IMR-90 (cell line): Measurements from ENCODE around the gene CTAGE9. TPM values are rescaled to one million over a fixed set of nuclear protein-coding genes. Genes with fewer than 3 reads are reported as not detected.
"Not testable (repeated sequence)": the region's sequence is repeated elsewhere in the genome, so short reads cannot be mapped to it uniquely, and the experiment has no call there.

Source experiments
- ATAC-seq: fragments of 200-7000 bp; cut with Tn5 transposase; 2 replicates; pipeline ENCODE4 v1.9.1; 2020; ENCODE audit warnings: low read depth, mild to moderate bottlenecking, moderate library complexity
- BruUV-seq: library from RNA; stranded (reverse); fragments of 400-500 nt; replicated peaks from 2 replicates; lab custom pipeline; 2021; lab: Mats Ljungman, UMichigan
- CTCF ChIA-PET: fragments of 300-600 bp; formaldehyde crosslinking; extraction: SDS; loops from one replicate; lab custom pipeline; 2021; ENCODE audit warnings: antibody characterized with exemption; lab: Yijun Ruan, JAX
- POLR2A ChIA-PET: fragments of 300-600 bp; sonication (Branson Sonifier 250); formaldehyde crosslinking; loops from one replicate; lab custom pipeline; 2022; ENCODE audit warnings: antibody characterized with exemption; ENCODE audit not compliant: unreplicated experiment; lab: Charles Lee
- DNase-seq: peaks from one replicate; pipeline ENCODE4 v3.0.0; 2013
- H2AFZ ChIP-seq: replicated peaks from 2 replicates; pipeline ENCODE3; 2013; ENCODE audit warnings: low read length, mild to moderate bottlenecking; ENCODE audit not compliant: poor library complexity
- H2AK5ac ChIP-seq: 2 replicates; pipeline ENCODE4 v1.6.1; 2013; ENCODE audit warnings: low read depth, low read length, inconsistent platforms
- H2AK9ac ChIP-seq: replicated peaks from 2 replicates; pipeline ENCODE3; 2013; ENCODE audit warnings: mild to moderate bottlenecking, low read depth, low read length, moderate library complexity; ENCODE audit not compliant: poor library complexity
- H2BK120ac ChIP-seq: 2 replicates; pipeline ENCODE4 v1.6.1; 2013; ENCODE audit warnings: low read depth, low read length, inconsistent platforms
- H2BK15ac ChIP-seq: 3 replicates; pipeline ENCODE4 v1.6.1; 2013; ENCODE audit warnings: low read depth, low read length, inconsistent platforms
- H2BK20ac ChIP-seq: 2 replicates; pipeline ENCODE4 v1.6.1; 2013; ENCODE audit warnings: low read depth, mild to moderate bottlenecking, inconsistent platforms, low read length, moderate library complexity
- H2BK5ac ChIP-seq: 2 replicates; pipeline ENCODE4 v1.6.1; 2013; ENCODE audit warnings: mild to moderate bottlenecking, low read depth, low read length, inconsistent platforms; ENCODE audit not compliant: poor library complexity, severe bottlenecking
- H3K14ac ChIP-seq: replicated peaks from 2 replicates; pipeline ENCODE4 v1.6.1; 2013; ENCODE audit warnings: low read depth, low read length, inconsistent platforms
- H3K18ac ChIP-seq: 2 replicates; pipeline ENCODE4 v1.6.1; 2013; ENCODE audit warnings: low read depth, low read length, control low read depth
- H3K23ac ChIP-seq: 2 replicates; pipeline ENCODE4 v1.6.1; 2013; ENCODE audit warnings: low read depth, low read length, inconsistent platforms
- H3K27ac ChIP-seq: 2 replicates; pipeline ENCODE4 v1.5.1; 2013; ENCODE audit warnings: mild to moderate bottlenecking, control low read depth, low read length; ENCODE audit not compliant: insufficient read depth
- H3K27me3 ChIP-seq: 2 replicates; pipeline ENCODE4 v1.6.1; 2013; ENCODE audit warnings: low read length; ENCODE audit not compliant: control insufficient read depth, insufficient read depth
- H3K36me3 ChIP-seq: 2 replicates; pipeline ENCODE4 v1.6.1; 2013; ENCODE audit warnings: low read length, mixed read lengths; ENCODE audit not compliant: control insufficient read depth, insufficient read depth
- H3K4ac ChIP-seq: 2 replicates; pipeline ENCODE4 v1.6.1; 2013; ENCODE audit warnings: low read depth, low read length, inconsistent platforms
- H3K4me1 ChIP-seq: 2 replicates; pipeline ENCODE4 v1.6.1; 2013; ENCODE audit warnings: low read length, mixed read lengths; ENCODE audit not compliant: control insufficient read depth, insufficient read depth
- H3K4me2 ChIP-seq: 2 replicates; pipeline ENCODE4 v1.6.1; 2013; ENCODE audit warnings: low read depth, mild to moderate bottlenecking, control low read depth, low read length, moderate library complexity
- H3K4me3 ChIP-seq: 2 replicates; pipeline ENCODE4 v1.5.1; 2013; ENCODE audit warnings: low read depth, mild to moderate bottlenecking, control low read depth, low read length, moderate library complexity; ENCODE audit not compliant: insufficient read depth
- H3K56ac ChIP-seq: 2 replicates; pipeline ENCODE4 v1.6.1; 2013; ENCODE audit warnings: low read length, inconsistent platforms; ENCODE audit not compliant: insufficient read depth; ENCODE audit errors: extremely low read depth
- H3K79me1 ChIP-seq, 2 experiments: 2 replicates each; pipeline ENCODE4 v1.6.1; 2013; ENCODE audit warnings: low read length in 2 of 2, inconsistent platforms in 1 of 2, low read depth in 1 of 2
- H3K9ac ChIP-seq: 2 replicates; pipeline ENCODE4 v1.6.1; 2013; ENCODE audit warnings: low read depth, low read length, control low read depth
- H3K9me1 ChIP-seq: 2 replicates; pipeline ENCODE4 v1.6.1; 2013; ENCODE audit warnings: low read length, inconsistent platforms; ENCODE audit not compliant: insufficient read depth
- H3K9me3 ChIP-seq: 2 replicates; pipeline ENCODE4 v1.6.1; 2013; ENCODE audit warnings: low read length; ENCODE audit not compliant: control insufficient read depth, insufficient read depth
- H4K20me1 ChIP-seq: 2 replicates; pipeline ENCODE4 v1.6.1; 2013; ENCODE audit warnings: low read length, inconsistent platforms; ENCODE audit not compliant: insufficient read depth
- H4K5ac ChIP-seq: 2 replicates; pipeline ENCODE4 v1.6.1; 2013; ENCODE audit warnings: mild to moderate bottlenecking, low read depth, low read length, control low read depth
- H4K8ac ChIP-seq, 2 experiments: 2 replicates each; pipeline ENCODE4 v1.6.1; 2013; ENCODE audit warnings: low read depth in 2 of 2, low read length in 2 of 2, control low read depth in 1 of 2, inconsistent platforms in 1 of 2
- H4K91ac ChIP-seq: 2 replicates; pipeline ENCODE4 v1.6.1; 2013; ENCODE audit warnings: low read depth, low read length, inconsistent platforms; ENCODE audit not compliant: insufficient read depth
- FOS ChIP-seq: fragments of 150-350 bp; IDR thresholded peaks from 2 replicates; pipeline ENCODE4 v1.6.1; 2016; ENCODE audit warnings: low read depth, low read length
- POLR2A ChIP-seq: IDR thresholded peaks from 2 replicates; pipeline ENCODE4 v1.6.1; 2012; ENCODE audit warnings: mild to moderate bottlenecking, low read depth, low read length
- WGBS, 2 experiments: methylation state at CpG; one replicate each; pipeline versions ENCODE4 v1.1.5 to v1.1.7; 2013; ENCODE audit warnings: missing lambda C conversion rate in 2 of 2; ENCODE audit not compliant: insufficient read length in 1 of 2; ENCODE audit errors: extremely low coverage in 2 of 2; 5-methylcytosine and 5-hydroxymethylcytosine counted together
- dilution Hi-C: fragments of 300-500 bp; cut with HindIII; formaldehyde crosslinking; loops from one replicate; pipeline ENCODE4 v1.14.3; 2018; ENCODE audit warnings: low sequenced_read_pairs; ENCODE audit not compliant: unreplicated experiment
- in situ Hi-C: fragments of 300-500 bp; cut with MboI; formaldehyde crosslinking; loops from 3 replicates; pipeline ENCODE4 v1.14.3; 2019; ENCODE audit warnings: low sequenced_read_pairs, inconsistent platforms, mixed read lengths
- intact Hi-C: fragments of 100-400 bp; cut with micrococcal nuclease; formaldehyde crosslinking; loops from 2 replicates; pipeline ENCODE4 v1.10.0; 2022
- polyA plus RNA-seq, 3 experiments: library from polyadenylated mRNA; depleted of rRNA; stranded (reverse); fragments of >200 nt; gene quantifications; 2 replicates each; pipeline ENCODE4 v1.2.3, GENCODE V29; 2012; ENCODE audit warnings: low replicate concordance in 1 of 3
- total RNA-seq: library from RNA; depleted of rRNA; stranded (reverse); fragments of >200 nt; gene quantifications from 2 replicates; pipeline ENCODE4 v1.2.3, GENCODE V29; 2012

CTAGE9 gene
- total and polyA plus RNA-seq, 2 of the 4 experiments (the other 2 are of a cell fraction): not detected

- peak overlapping the region; percentile 74; the same call in 1 of the 2 replicates for H4K5ac ChIP-seq
- H3K4me1 ChIP-seq: peaks cover 6% of the 10 kb centered on the region; the same call in 1 of the 2 replicates
- H2AK5ac ChIP-seq: no peak overlapping the region
- ChIA-PET CTCF (no interaction called here), POLR2A (no interaction called here)
- H2BK20ac ChIP-seq: peak overlapping the region; percentile 92; the same call in 1 of the 2 replicates
- H3K27me3 ChIP-seq: no peaks in the 10 kb centered on the region
- H3K9me1 ChIP-seq: no peaks in the 10 kb centered on the region; the same call in 1 of the 2 replicates
- H3K56ac ChIP-seq: no peak overlapping the region
- H4K8ac ChIP-seq: peak overlapping the region in 1 of 2 experiments; percentile 77; a peak in 2 of 4 replicates
- peak overlapping the region; percentile 93; the same call in 1 of the 2 replicates for H3K18ac ChIP-seq
- dilution Hi-C loops (no loop called here), intact Hi-C loops (no loop called here), in situ Hi-C loops (no loop called here)
- H3K79me1 ChIP-seq: no peaks in the 10 kb centered on the region
- no peak overlapping the region for H2AK9ac ChIP-seq
- H4K20me1 ChIP-seq: no peaks in the 10 kb centered on the region
- peak overlapping the region; percentile 95 for H2BK5ac ChIP-seq
- no peak overlapping the region for H3K4me3 ChIP-seq
- H3K27ac ChIP-seq: no peak overlapping the region
- TF ChIP-seq FOS: no peak
- 0 out of 2 replicates have a peak, but pooled peaks have one; percentile 3 for TF ChIP-seq POLR2A
- H3K23ac ChIP-seq: peak overlapping the region; percentile 61; the same call in 1 of the 2 replicates
- H4K91ac ChIP-seq: 0 out of 2 replicates have a peak overlapping the region, but pooled peaks have one; percentile 25
- H2BK120ac ChIP-seq: peak overlapping the region; percentile 90; the same call in 1 of the 2 replicates
- no CpG with 5 or more reads among the region's 1 CpG for WGBS, 2 experiments
- peak overlapping the region; percentile 87 for H3K14ac ChIP-seq
- BruUV-seq: no TSS peak
- no peak overlapping the region for H2AFZ ChIP-seq
- no peaks in the 10 kb centered on the region for H3K36me3 ChIP-seq
- no peak overlapping the region for H3K9ac ChIP-seq
- ATAC-seq (peak; percentile 62), DNase-seq (peak; percentile 89)
- peak overlapping the region; percentile 57; the same call in 1 of the 2 replicates for H3K4me2 ChIP-seq
- no peaks in the 10 kb centered on the region for H3K9me3 ChIP-seq
- H2BK15ac ChIP-seq: no peak overlapping the region; the same call in 2 of the 3 replicates
- peak overlapping the region; percentile 86 for H3K4ac ChIP-seq
Observed at GRCh38 chr6:131754088-131754487, 43.3 kb upstream of the CTAGE9 start.

- H3K9ac ChIP-seq, H3K56ac ChIP-seq, H2AK9ac ChIP-seq, H4K20me1 ChIP-seq, H3K4ac ChIP-seq, H2BK5ac ChIP-seq, H3K4me3 ChIP-seq, H3K36me3 ChIP-seq, H3K79me1 ChIP-seq, in situ Hi-C loops, H3K27ac ChIP-seq, H2AFZ ChIP-seq, H3K4me2 ChIP-seq, POLR2A ChIA-PET, BruUV-seq, DNase-seq, H3K9me1 ChIP-seq, H3K9me3 ChIP-seq, H4K91ac ChIP-seq, CTCF ChIA-PET, H3K4me1 ChIP-seq, H4K5ac ChIP-seq, H3K23ac ChIP-seq, intact Hi-C loops, H3K27me3 ChIP-seq, ATAC-seq, dilution Hi-C loops: not testable (repeated sequence)
- no CpG with 5 or more reads among the region's 10 CpGs for WGBS, 2 experiments
- Histone ChIP-seq H2AK5ac (peak overlapping the region; percentile 13; the same call in 1 of the 2 replicates), H2BK120ac (peak overlapping the region; percentile 62; the same call in 1 of the 2 replicates), H3K18ac (peak overlapping the region; percentile 59; the same call in 1 of the 2 replicates), H4K8ac (peak overlapping the region in 1 of 2 experiments; percentile 30; a peak in 1 of 4 replicates), H3K14ac (peak overlapping the region; percentile 63; the same call in 1 of the 2 replicates), H2BK20ac (peak overlapping the region; percentile 70; the same call in 1 of the 2 replicates), H2BK15ac (peak overlapping the region; percentile 30; the same call in 1 of the 3 replicates)
Observed at GRCh38 chr6:131751012-131751715, 40.3 kb upstream of the CTAGE9 start.
